ENCODE data around the gene SNX2.

DNA sequence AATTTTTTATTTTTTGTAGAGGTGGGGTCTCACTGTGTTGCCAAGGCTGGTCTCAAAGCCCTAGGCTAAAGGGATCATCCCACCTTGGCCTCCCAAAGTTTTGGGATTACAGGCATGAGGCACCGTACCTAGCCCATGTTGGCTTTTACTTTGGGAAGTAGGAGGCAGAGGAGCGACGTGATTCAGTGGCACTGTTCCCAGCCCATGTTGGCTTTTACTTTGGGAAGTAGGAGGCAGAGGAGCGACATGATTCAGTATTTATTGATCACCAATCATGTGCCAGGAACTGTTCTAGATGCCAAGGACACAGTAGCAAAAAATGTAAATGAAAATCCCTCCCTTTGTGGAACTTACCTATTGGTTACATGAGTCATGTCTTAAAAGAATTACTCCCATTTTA lies 88.8 kb downstream of the SNX2 start:
- TF ChIP-seq, protein P1, sequence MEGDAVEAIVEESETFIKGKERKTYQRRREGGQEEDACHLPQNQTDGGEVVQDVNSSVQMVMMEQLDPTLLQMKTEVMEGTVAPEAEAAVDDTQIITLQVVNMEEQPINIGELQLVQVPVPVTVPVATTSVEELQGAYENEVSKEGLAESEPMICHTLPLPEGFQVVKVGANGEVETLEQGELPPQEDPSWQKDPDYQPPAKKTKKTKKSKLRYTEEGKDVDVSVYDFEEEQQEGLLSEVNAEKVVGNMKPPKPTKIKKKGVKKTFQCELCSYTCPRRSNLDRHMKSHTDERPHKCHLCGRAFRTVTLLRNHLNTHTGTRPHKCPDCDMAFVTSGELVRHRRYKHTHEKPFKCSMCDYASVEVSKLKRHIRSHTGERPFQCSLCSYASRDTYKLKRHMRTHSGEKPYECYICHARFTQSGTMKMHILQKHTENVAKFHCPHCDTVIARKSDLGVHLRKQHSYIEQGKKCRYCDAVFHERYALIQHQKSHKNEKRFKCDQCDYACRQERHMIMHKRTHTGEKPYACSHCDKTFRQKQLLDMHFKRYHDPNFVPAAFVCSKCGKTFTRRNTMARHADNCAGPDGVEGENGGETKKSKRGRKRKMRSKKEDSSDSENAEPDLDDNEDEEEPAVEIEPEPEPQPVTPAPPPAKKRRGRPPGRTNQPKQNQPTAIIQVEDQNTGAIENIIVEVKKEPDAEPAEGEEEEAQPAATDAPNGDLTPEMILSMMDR (IDR thresholded peaks at IDR 0.05), result no peak
- no peak for TF ChIP-seq POLR2A (IDR thresholded peaks at IDR 0.05)
